C4-2B (cell line): Measurements from ENCODE around the gene SCP2.

Source experiments
- H3K27ac ChIP-seq: fragments of 450-650 bp; 2 replicates; pipeline ENCODE4 v1.5.1; 2017
- CTCF ChIP-seq: fragments of 450-650 bp; conservative IDR thresholded peaks from 2 replicates; pipeline ENCODE4 v1.5.1; 2017; ENCODE audit warnings: mild to moderate bottlenecking
- ZFX ChIP-seq: fragments of 450-650 bp; IDR thresholded peaks from 2 replicates; pipeline ENCODE4 v1.6.1; 2017

Gene SCP2

GRCh38 chr1:53070621-53071020 lies 143.5 kb downstream of the SCP2 start:
- no peak overlapping the region for H3K27ac ChIP-seq
- no peak for TF ChIP-seq ZFX
- TF ChIP-seq CTCF, result no peak

- TF ChIP-seq ZFX (no peak), CTCF (no peak)
These were observed 144.2 kb downstream of the SCP2 start for GRCh38 chr1:53071167-53071865.

GRCh38 chr1:53071915-53072314 lies 144.8 kb downstream of the SCP2 start:
- no peak for TF ChIP-seq ZFX
- no peak overlapping the region for H3K27ac ChIP-seq

More at GRCh38 chr1:53071167-53071865, 144.2 kb downstream of the SCP2 start:
- H3K27ac ChIP-seq, result no peak overlapping the region

DNA sequence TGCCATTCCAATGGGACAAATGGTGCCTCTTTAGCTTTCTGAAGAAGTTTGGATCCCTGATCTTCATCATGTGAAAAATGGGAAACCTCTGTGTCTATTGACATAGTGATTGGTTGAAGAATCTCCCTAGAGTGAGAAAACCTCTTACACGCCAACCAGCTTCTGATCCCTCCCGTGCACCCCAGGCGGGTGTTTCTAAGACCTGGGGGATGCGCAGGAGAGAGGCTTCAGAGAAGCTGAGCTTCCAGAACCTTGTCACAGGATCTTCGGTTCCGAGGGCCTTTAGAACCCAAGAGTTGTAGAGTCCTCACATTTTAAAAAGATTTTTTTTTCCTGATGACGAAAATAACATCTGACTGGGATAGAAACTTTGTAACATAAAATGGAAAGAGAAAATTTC lies 146.2 kb downstream of the SCP2 start:
- no peak overlapping the region for H3K27ac ChIP-seq
- no peak for TF ChIP-seq CTCF
- no peak for TF ChIP-seq ZFX

- TF ChIP-seq ZFX (no peak), CTCF (no peak)
- H3K27ac ChIP-seq, result no peak overlapping the region
These were observed 146.8 kb downstream of the SCP2 start for GRCh38 chr1:53073868-53074311.

DNA sequence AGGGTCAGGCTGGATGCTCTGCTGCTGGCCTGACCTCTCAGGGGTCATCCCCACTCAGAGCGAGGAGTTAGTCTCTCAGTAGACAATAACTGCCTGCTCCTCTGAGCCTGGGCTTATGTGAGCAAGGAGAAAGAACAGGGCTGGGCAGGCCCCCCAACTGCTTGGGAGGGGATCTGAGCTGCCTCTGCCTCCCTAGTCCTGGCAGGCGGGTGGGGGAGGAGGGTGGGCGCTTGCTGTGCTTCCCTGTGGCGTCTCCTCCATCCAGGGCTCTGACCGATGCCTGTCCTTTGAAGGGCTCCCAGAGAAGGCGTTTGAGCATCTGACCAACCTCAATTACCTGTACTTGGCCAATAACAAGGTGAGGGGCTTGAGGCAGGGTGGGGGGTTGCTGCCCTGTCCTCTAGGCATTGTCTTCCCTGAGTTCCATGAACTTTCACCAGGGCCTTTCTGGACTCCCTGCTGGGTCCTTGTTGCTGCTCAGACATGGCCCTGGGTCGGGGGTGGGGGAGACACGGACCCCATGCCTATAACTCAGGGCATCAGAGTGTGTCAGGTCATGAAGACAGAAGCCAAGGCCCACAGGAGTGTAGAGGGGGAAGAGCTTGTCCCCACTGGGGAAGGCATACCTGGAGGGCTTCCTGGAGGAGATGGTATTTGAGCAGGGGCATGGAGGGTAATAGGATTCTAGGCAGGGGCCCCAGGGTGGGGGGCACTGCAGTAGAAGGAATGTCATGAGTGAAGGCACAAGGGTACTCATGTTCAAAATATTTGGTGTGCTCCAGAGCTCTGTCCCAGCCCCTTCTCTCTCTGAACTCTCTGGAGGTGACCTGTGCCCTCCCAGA lies 147.5 kb downstream of the SCP2 start:
- no peak for TF ChIP-seq CTCF
- no peak for TF ChIP-seq ZFX
- no peak overlapping the region for H3K27ac ChIP-seq

GRCh38 chr1:53075206-53075605 lies 148.1 kb downstream of the SCP2 start:
- no peak for TF ChIP-seq ZFX
- TF ChIP-seq CTCF, result no peak

More at GRCh38 chr1:53075206-53075605, 148.1 kb downstream of the SCP2 start:
- no peak overlapping the region for H3K27ac ChIP-seq
